Measurements from ENCODE around the gene OPN1MW.
"Not testable (repeated sequence)": the region's sequence is repeated elsewhere in the genome, so short reads cannot be mapped to it uniquely, and the experiment has no call there.

OPN1MW gene

DNA sequence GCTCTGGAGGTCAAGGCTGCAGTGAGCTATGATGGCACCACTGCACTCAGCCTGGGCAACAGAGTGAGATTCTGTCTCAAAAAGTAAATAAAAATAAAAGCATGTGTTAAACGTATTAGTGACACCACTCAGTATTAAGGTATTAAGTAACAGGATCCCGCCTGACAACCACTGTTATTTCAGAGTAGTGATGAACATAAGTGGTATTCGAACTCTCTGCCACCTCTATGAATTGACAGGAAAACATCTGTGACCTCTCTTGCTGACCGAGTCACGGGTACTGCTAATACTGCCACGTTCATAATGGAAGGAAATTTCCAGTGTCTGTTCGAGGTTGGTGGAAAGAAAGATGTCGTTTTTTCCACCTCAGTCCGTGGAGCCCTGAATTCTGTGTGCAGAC is 44.3 kb downstream of the OPN1MW start:
- DNase-seq (ENCODE audit: insufficient read length, low spot score); FAIRE-seq: not testable (repeated sequence)

DNA sequence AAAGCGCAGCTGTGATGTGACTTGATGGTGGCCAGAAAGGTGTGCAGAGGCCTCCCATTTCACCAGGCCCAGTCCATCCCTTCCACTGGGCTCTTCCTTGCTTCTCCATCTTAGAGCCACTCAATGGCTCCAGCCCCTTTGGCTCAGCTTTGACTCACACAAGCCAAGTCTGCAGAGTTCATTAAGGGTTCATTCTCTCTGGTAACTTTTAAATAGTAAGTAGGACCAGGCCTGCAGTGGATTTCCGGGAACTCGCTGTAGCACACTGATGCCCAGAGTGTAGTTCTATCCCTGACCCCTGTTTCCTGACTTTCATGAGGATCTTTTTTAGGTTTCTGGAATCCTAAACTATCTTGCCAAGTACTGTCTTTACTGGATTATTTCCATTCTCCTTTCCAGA is 49.0 kb downstream of the OPN1MW start:
- FAIRE-seq, result not testable (repeated sequence)

DNA sequence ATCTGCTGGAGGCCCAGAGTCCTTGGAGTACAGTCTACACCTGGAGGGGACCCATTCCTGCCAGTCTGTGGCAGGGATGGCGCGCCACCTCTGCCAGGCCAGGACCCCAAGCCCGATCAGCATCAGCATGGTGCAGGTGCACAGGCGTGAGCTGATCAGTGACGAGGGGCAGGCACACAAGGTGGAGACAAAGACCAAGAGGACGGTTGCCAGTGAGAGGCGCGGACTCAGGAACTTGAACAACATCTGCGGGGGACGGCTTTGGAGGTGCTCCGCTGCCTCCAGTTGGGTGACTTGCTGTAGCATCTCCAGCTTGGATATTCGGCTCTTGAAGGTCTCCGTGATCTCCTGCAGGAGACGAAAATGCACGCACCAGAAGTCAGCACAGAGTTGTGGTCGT is 51.2 kb downstream of the OPN1MW start:
- not testable (repeated sequence) for DNase-seq (ENCODE audit: insufficient read length, low spot score); FAIRE-seq

More for the DNA sequence above, 49.0 kb downstream of the OPN1MW start:
- not testable (repeated sequence) for DNase-seq (ENCODE audit: insufficient read length, low spot score)

DNA sequence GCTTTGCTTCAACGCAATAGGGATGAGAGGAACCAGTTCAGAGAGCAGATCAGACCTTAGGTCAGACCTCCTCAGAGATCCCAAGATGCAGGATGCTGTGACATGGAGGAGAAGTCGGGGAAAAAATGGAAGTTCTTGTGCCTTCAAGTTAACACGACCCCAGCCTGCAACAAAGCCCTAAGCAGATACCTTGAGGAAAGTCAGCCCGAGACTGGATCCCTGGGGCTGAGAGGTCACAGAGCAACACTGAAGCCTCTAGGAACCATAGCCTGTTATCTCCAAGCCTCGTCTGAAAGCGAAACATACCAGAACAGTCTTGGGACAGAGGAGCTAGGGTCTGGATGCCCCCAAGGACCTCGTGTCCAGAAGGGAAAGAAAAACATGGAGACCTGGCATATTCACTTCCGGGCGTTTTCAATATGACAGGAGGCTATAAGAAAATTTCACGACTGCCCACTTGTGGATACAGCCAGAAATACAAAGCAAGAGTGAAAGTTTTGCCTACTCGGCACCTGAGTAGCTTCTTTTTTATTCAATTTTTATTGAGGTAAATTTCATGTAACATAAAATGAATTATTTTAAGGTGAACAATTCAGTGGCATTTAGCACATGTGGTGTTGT is 56.7 kb downstream of the OPN1MW start:
- FAIRE-seq; DNase-seq (ENCODE audit: insufficient read length, low spot score): not testable (repeated sequence)

DNA sequence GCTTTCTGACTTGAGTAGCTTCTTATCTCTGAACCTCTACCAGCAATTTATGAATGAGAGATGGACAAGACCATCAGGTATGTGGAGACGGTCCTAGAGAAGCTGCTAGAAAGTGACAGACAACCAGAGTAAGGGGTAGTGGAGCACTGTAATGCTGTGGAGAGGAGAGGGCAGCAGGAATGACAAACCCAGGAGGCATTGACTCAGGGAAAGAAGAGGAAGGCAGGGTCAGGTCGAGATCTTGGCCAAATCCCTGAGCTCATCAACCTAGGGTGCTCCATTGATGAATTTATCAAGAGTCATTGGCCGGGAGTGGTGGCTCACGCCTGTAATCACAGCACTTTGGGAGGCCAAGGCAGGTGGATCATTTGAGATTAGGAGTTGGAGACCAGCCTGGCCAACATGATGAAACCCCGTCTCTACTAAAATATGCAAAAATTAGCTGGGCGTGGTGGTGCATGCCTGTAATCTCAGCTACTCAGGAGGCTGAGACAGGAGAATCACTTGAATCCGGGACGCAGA is 57.6 kb downstream of the OPN1MW start:
- not testable (repeated sequence) for DNase-seq (ENCODE audit: insufficient read length, low spot score); FAIRE-seq
